ENCODE data around the gene PUS7L.

The PUS7L gene

DNA sequence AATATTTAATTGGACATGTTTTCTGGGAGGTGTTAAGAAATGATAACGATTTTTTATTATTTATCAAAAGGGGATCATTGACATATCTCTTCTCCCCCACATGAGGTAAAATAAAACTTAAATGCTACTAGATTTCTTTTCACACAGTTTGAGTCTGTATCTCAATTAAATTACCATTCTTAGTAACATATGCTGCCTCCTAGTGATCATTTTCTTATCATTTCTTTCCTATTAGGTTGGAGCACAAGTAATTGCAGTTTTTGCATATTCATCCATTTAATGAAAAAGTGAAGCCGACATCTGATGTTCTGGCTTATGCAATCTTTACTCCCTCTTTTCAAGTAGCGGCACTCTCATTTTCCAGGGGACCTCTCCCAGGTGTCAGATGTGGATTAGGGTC is 24.9 kb downstream of the PUS7L start:
- no peaks in the 10 kb centered on the region for H3F3A ChIP-seq (ENCODE audit: control insufficient read depth, insufficient read depth)
- no peaks in the 10 kb centered on the region for H4K20me1 ChIP-seq (ENCODE audit: control insufficient read depth, insufficient read depth, low read depth, low read length)
- TF ChIP-seq CTCF (IDR thresholded peaks at IDR 0.05; ENCODE audit: low read depth, low read length, poor library complexity, severe bottlenecking) (peak; percentile 16), EZH2phosphoT487 (IDR thresholded peaks at IDR 0.05; ENCODE audit: borderline replicate concordance, low read length) (no peak)
- H3K4me1 ChIP-seq (ENCODE audit: control insufficient read depth, low read length): no peaks in the 10 kb centered on the region
- H3K9me3 ChIP-seq (ENCODE audit: control insufficient read depth, insufficient read depth, low read length): no peaks in the 10 kb centered on the region
- no peaks in the 10 kb centered on the region for H3K79me2 ChIP-seq (ENCODE audit: control insufficient read depth, low read length)
- H3K4me3 ChIP-seq (ENCODE audit: low read length): no peak overlapping the region
- peaks cover 57% of the 10 kb centered on the region for H3K36me3 ChIP-seq (ENCODE audit: control insufficient read depth, low read length)
- no peak overlapping the region for H3K4me2 ChIP-seq (ENCODE audit: low read length)
- no peaks in the 10 kb centered on the region for H3K27me3 ChIP-seq (ENCODE audit: control insufficient read depth, low read length)
- no peaks in the 10 kb centered on the region for H3K9me2 ChIP-seq (replicated peaks; ENCODE audit: control insufficient read depth, low read length)
- H3K27ac ChIP-seq (ENCODE audit: low read depth, low read length): no peak overlapping the region

DNA sequence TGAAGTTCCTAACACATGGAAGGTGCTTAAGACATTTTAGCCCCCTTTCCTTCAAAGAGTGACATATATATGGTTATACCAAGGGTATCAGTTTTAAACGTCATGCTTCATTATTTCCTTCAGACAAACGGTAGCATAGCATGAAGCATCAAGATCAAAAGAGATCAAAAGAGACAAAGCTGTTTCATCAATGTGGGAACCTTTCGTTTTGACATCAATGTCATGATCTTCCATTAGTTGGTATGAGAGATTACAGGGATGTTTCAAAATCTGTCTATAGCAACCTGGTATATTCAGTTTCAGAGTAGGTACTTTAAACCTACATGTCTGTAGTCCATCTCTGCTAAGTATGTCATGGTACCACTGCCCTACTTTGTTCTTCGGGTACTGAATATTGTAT is 28.3 kb downstream of the PUS7L start:
- H3K9me2 ChIP-seq (replicated peaks; ENCODE audit: control insufficient read depth, low read length): no peaks in the 10 kb centered on the region
- TF ChIP-seq CTCF (IDR thresholded peaks at IDR 0.05; ENCODE audit: low read depth, low read length, poor library complexity, severe bottlenecking) (no peak), EZH2phosphoT487 (IDR thresholded peaks at IDR 0.05; ENCODE audit: borderline replicate concordance, low read length) (no peak)
- no peaks in the 10 kb centered on the region for H3K4me1 ChIP-seq (ENCODE audit: control insufficient read depth, low read length)
- H4K20me1 ChIP-seq (ENCODE audit: control insufficient read depth, insufficient read depth, low read depth, low read length): no peaks in the 10 kb centered on the region
- peaks cover 40% of the 10 kb centered on the region for H3K36me3 ChIP-seq (ENCODE audit: control insufficient read depth, low read length)
- no peaks in the 10 kb centered on the region for H3K27me3 ChIP-seq (ENCODE audit: control insufficient read depth, low read length)
- no peak overlapping the region for H3K4me3 ChIP-seq (ENCODE audit: low read length)
- no peak overlapping the region for H3K4me2 ChIP-seq (ENCODE audit: low read length)
- no peaks in the 10 kb centered on the region for H3F3A ChIP-seq (ENCODE audit: control insufficient read depth, insufficient read depth)
- no peaks in the 10 kb centered on the region for H3K79me2 ChIP-seq (ENCODE audit: control insufficient read depth, low read length)
- no peaks in the 10 kb centered on the region for H3K9me3 ChIP-seq (ENCODE audit: control insufficient read depth, insufficient read depth, low read length)
- H3K27ac ChIP-seq (ENCODE audit: low read depth, low read length): no peak overlapping the region

DNA sequence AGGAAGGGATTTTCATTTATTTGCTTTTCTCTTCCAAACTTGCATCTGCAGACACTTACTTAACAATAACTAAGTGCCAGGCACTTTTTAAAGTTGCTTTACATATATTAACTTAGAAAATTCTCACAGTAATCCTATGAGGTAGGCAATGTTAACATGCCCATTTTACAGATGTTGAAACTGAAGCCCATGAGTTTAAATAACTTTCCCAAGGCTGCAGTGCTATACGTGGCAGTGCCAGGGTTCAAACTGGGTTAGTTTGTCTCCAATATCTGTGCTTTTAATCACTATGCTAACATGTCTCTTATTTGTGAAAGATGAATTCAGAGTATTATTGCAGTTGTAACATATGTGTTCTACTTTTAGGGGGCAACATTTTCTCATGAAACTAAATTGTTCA is 29.9 kb downstream of the PUS7L start:
- H3K79me2 ChIP-seq (ENCODE audit: control insufficient read depth, low read length): no peaks in the 10 kb centered on the region
- no peak for TF ChIP-seq CTCF (IDR thresholded peaks at IDR 0.05; ENCODE audit: low read depth, low read length, poor library complexity, severe bottlenecking)
- no peak for TF ChIP-seq EZH2phosphoT487 (IDR thresholded peaks at IDR 0.05; ENCODE audit: borderline replicate concordance, low read length)
- H3K4me1 ChIP-seq (ENCODE audit: control insufficient read depth, low read length): no peaks in the 10 kb centered on the region
- no peaks in the 10 kb centered on the region for H4K20me1 ChIP-seq (ENCODE audit: control insufficient read depth, insufficient read depth, low read depth, low read length)
- peaks cover 28% of the 10 kb centered on the region for H3K36me3 ChIP-seq (ENCODE audit: control insufficient read depth, low read length)
- H3K9me2 ChIP-seq (replicated peaks; ENCODE audit: control insufficient read depth, low read length): no peaks in the 10 kb centered on the region
- H3K9me3 ChIP-seq (ENCODE audit: control insufficient read depth, insufficient read depth, low read length): no peaks in the 10 kb centered on the region
- no peak overlapping the region for H3K4me3 ChIP-seq (ENCODE audit: low read length)
- H3F3A ChIP-seq (ENCODE audit: control insufficient read depth, insufficient read depth): no peaks in the 10 kb centered on the region
- H3K27ac ChIP-seq (ENCODE audit: low read depth, low read length): no peak overlapping the region
- no peak overlapping the region for H3K4me2 ChIP-seq (ENCODE audit: low read length)
- no peaks in the 10 kb centered on the region for H3K27me3 ChIP-seq (ENCODE audit: control insufficient read depth, low read length)

- Histone ChIP-seq H3K4me2 (ENCODE audit: low read length) (no peak overlapping the region), H3K9me2 (replicated peaks; ENCODE audit: control insufficient read depth, low read length) (no peaks in the 10 kb centered on the region), H3K4me1 (ENCODE audit: control insufficient read depth, low read length) (no peaks in the 10 kb centered on the region), H3K4me3 (ENCODE audit: low read length) (no peak overlapping the region), H3K79me2 (ENCODE audit: control insufficient read depth, low read length) (no peaks in the 10 kb centered on the region), H3F3A (ENCODE audit: control insufficient read depth, insufficient read depth) (no peaks in the 10 kb centered on the region), H3K27me3 (ENCODE audit: control insufficient read depth, low read length) (no peaks in the 10 kb centered on the region), H4K20me1 (ENCODE audit: control insufficient read depth, insufficient read depth, low read depth, low read length) (no peaks in the 10 kb centered on the region), H3K9me3 (ENCODE audit: control insufficient read depth, insufficient read depth, low read length) (no peaks in the 10 kb centered on the region), H3K36me3 (ENCODE audit: control insufficient read depth, low read length) (peaks cover 26% of the 10 kb centered on the region), H3K27ac (ENCODE audit: low read depth, low read length) (no peak overlapping the region)
- TF ChIP-seq CTCF (IDR thresholded peaks at IDR 0.05; ENCODE audit: low read depth, low read length, poor library complexity, severe bottlenecking) (no peak), EZH2phosphoT487 (IDR thresholded peaks at IDR 0.05; ENCODE audit: borderline replicate concordance, low read length) (no peak)
Observed at GRCh38 chr12:43728117-43728516, 30.5 kb downstream of the PUS7L start.
